Measurements from ENCODE around the gene MBNL2.

DNA sequence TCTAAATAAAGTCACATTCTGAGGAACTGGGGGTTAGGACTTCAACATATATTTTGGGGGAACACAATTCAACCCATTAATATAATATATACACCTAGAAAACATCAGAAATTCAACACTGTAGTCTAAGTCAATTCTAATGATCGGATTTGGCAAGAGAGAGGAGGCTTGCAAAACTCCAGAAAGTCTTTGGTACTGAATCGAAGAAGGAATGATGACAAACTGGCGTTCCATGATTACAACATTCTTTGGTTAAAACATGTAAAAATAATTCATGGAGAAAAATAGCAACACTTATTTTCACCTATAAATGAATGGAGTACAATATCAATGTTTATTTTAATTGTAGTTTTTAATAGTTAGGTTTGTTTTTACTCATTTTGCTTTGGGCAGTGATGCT, 62.4 kb downstream of the MBNL2 start:
- TF ChIP-seq, protein P1, sequence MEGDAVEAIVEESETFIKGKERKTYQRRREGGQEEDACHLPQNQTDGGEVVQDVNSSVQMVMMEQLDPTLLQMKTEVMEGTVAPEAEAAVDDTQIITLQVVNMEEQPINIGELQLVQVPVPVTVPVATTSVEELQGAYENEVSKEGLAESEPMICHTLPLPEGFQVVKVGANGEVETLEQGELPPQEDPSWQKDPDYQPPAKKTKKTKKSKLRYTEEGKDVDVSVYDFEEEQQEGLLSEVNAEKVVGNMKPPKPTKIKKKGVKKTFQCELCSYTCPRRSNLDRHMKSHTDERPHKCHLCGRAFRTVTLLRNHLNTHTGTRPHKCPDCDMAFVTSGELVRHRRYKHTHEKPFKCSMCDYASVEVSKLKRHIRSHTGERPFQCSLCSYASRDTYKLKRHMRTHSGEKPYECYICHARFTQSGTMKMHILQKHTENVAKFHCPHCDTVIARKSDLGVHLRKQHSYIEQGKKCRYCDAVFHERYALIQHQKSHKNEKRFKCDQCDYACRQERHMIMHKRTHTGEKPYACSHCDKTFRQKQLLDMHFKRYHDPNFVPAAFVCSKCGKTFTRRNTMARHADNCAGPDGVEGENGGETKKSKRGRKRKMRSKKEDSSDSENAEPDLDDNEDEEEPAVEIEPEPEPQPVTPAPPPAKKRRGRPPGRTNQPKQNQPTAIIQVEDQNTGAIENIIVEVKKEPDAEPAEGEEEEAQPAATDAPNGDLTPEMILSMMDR (IDR thresholded peaks at IDR 0.05), result no peak
- no peak for TF ChIP-seq POLR2A (IDR thresholded peaks at IDR 0.05)
